Measurements from ENCODE around the gene SDCCAG8.

SDCCAG8 gene

GRCh38 chr1:243378669-243379068, 122.8 kb downstream of the SDCCAG8 start:
- H3K27ac ChIP-seq (ENCODE audit: extremely low read depth, low read depth, low read length) = no peak overlapping the region
- CTCF ChIA-PET = no interaction called here

GRCh38 chr1:243379208-243379607, 123.4 kb downstream of the SDCCAG8 start:
- no peak overlapping the region for H3K27ac ChIP-seq (ENCODE audit: extremely low read depth, low read depth, low read length)
- ChIA-PET POLR2A (no interaction called here), CTCF (no interaction called here)
- TF ChIP-seq ZNF114 (tag by site-specific recombination; IDR thresholded peaks at IDR 0.05) (no peak), ZIC2 (tag by site-specific recombination; IDR thresholded peaks at IDR 0.05) (no peak), ZNF580 (tag by site-specific recombination; IDR thresholded peaks at IDR 0.05) (no peak), EGR2 (tag by site-specific recombination; IDR thresholded peaks at IDR 0.05; ENCODE audit: low read depth) (no peak), KLF1 (tag by site-specific recombination; IDR thresholded peaks at IDR 0.05) (no peak), ZNF513 (tag by site-specific recombination; IDR thresholded peaks at IDR 0.05) (no peak), KLF7 (tag by site-specific recombination; IDR thresholded peaks at IDR 0.05; ENCODE audit: borderline replicate concordance) (no peak), ZNF335 (tag by site-specific recombination; conservative IDR thresholded peaks at IDR 0.05) (no peak), ZNF311 (tag by site-specific recombination; IDR thresholded peaks at IDR 0.05; ENCODE audit: borderline replicate concordance) (no peak), PRDM10 (tag by site-specific recombination; IDR thresholded peaks at IDR 0.05) (no peak), ZNF19 (tag by site-specific recombination; IDR thresholded peaks at IDR 0.05; ENCODE audit: low read depth) (no peak)
- no peak overlapping the region for H3K4me3 ChIP-seq (ENCODE audit: low read depth, low read length)
- H3K4me1 ChIP-seq (ENCODE audit: control insufficient read depth, insufficient read depth, low read length) = no peaks in the 10 kb centered on the region
- H3K36me3 ChIP-seq (ENCODE audit: control insufficient read depth in 2 of 2, insufficient read depth in 1 of 2, low read length in 2 of 2) = peaks cover 0 to 10% of the 10 kb centered on the region in 2 experiments; a peak in 2 of 3 replicates
- H3K9me3 ChIP-seq (ENCODE audit: control insufficient read depth, insufficient read depth, low read depth, low read length) = no peaks in the 10 kb centered on the region

More at GRCh38 chr1:243378669-243379068, 122.8 kb downstream of the SDCCAG8 start:
- Histone ChIP-seq H3K36me3 (ENCODE audit: control insufficient read depth in 2 of 2, insufficient read depth in 1 of 2, low read length in 2 of 2) (peaks cover 0 to 10% of the 10 kb centered on the region in 2 experiments; a peak in 2 of 3 replicates), H3K4me1 (ENCODE audit: control insufficient read depth, insufficient read depth, low read length) (no peaks in the 10 kb centered on the region), H3K9me3 (ENCODE audit: control insufficient read depth, insufficient read depth, low read depth, low read length) (no peaks in the 10 kb centered on the region), H3K4me3 (ENCODE audit: low read depth, low read length) (no peak overlapping the region)
- TF ChIP-seq ZNF350 (tag by site-specific recombination; IDR thresholded peaks at IDR 0.05) (no peak), ZNF571 (tag by site-specific recombination; IDR thresholded peaks at IDR 0.05) (no peak), ZNF140 (tag by site-specific recombination; IDR thresholded peaks at IDR 0.05) (no peak), ZNF544 (tag by site-specific recombination; IDR thresholded peaks at IDR 0.05) (no peak), ZBTB17 (tag by site-specific recombination; IDR thresholded peaks at IDR 0.05) (no peak), ZNF747 (tag by site-specific recombination; IDR thresholded peaks at IDR 0.05) (no peak)
- POLR2A ChIA-PET = no interaction called here

- CTCF ChIA-PET = interaction anchor here (0.7 kb wide), 1 partner anchor 8 kb away, joined by 3 read pairs; no protein-coding TSS in a partner anchor
These were observed 123.9 kb downstream of the SDCCAG8 start for GRCh38 chr1:243379706-243380105.

More at GRCh38 chr1:243379706-243380105, 123.9 kb downstream of the SDCCAG8 start:
- Histone ChIP-seq H3K4me1 (ENCODE audit: control insufficient read depth, insufficient read depth, low read length) (no peaks in the 10 kb centered on the region), H3K4me3 (ENCODE audit: low read depth, low read length) (no peak overlapping the region), H3K9me3 (ENCODE audit: control insufficient read depth, insufficient read depth, low read depth, low read length) (no peaks in the 10 kb centered on the region), H3K27ac (ENCODE audit: extremely low read depth, low read depth, low read length) (no peak overlapping the region), H3K36me3 (ENCODE audit: control insufficient read depth in 2 of 2, insufficient read depth in 1 of 2, low read length in 2 of 2) (peaks cover 0 to 13% of the 10 kb centered on the region in 2 experiments; a peak in 2 of 3 replicates)
- TF ChIP-seq ZNF121 (tag by site-specific recombination; IDR thresholded peaks at IDR 0.05) (no peak), ZNF473 (tag by site-specific recombination; IDR thresholded peaks at IDR 0.05) (no peak)
- POLR2A ChIA-PET = no interaction called here

Measured in HEK293 (cell line).